T-cell (primary cell): ENCODE results near the gene IRAK1. TPM values are rescaled to one million over a fixed set of nuclear protein-coding genes. Genes with fewer than 3 reads are reported as not detected.

Source experiments
- ATAC-seq, 4 experiments: fragments of 200-7000 bp in 3 of 4; fragments of 150-1000 bp in 1 of 4; cut with Tn5 transposase; replicated peaks in 1 of 4; 1 replicate in 3 of 4; 2 replicates in 1 of 4; pipeline ENCODE4 v1.10.0; 2021; ENCODE audit warnings: moderate library complexity in 3 of 4, mild to moderate bottlenecking in 2 of 4, moderate number of reproducible peaks in 1 of 4
- CTCF ChIA-PET, 2 donors: fragments of 300-600 bp; sonication (Branson Sonifier 250); formaldehyde crosslinking; loops; one replicate each; lab custom pipeline; 2022; ENCODE audit warnings: antibody characterized with exemption in 2 of 2; lab: Charles Lee
- POLR2A ChIA-PET, 2 donors: fragments of 300-600 bp; sonication (Branson Sonifier 250); formaldehyde crosslinking; loops; one replicate each; lab custom pipeline; 2022; ENCODE audit warnings: antibody characterized with exemption in 2 of 2; lab: Charles Lee
- DNase-seq, 35 experiments: peaks; one replicate each; pipeline versions ENCODE4 v3.0.0 to v3.0.0-alpha.2; 2013 to 2023
- H3K27ac ChIP-seq: one replicate; pipeline ENCODE4 v1.5.1; 2013; ENCODE audit warnings: low read length
- H3K27me3 ChIP-seq, 2 experiments: replicated peaks in 1 of 2; 1 replicate in 1 of 2; 2 replicates in 1 of 2; pipeline versions ENCODE4 v1.6.1 to v1.7.0; 2013; ENCODE audit warnings: low read length in 1 of 2, mixed read lengths in 1 of 2; ENCODE audit not compliant: control insufficient read depth in 2 of 2, insufficient read depth in 2 of 2; ENCODE audit errors: extremely low read depth in 1 of 2
- H3K36me3 ChIP-seq, 2 donors: 1 replicate in 1 of 2; 2 replicates in 1 of 2; pipeline versions ENCODE4 v1.6.1 to v1.7.0; 2013; ENCODE audit warnings: low read length in 1 of 2; ENCODE audit not compliant: control insufficient read depth in 2 of 2, insufficient read depth in 1 of 2; ENCODE audit errors: extremely low read depth in 1 of 2
- H3K4me1 ChIP-seq, 2 experiments: 1 replicate in 1 of 2; 2 replicates in 1 of 2; pipeline versions ENCODE4 v1.6.1 to v1.7.0; 2013; ENCODE audit warnings: low read length in 2 of 2, mixed read lengths in 1 of 2; ENCODE audit not compliant: insufficient read depth in 2 of 2, control insufficient read depth in 1 of 2; ENCODE audit errors: extremely low read depth in 1 of 2
- H3K4me3 ChIP-seq, 2 donors: 1 replicate in 1 of 2; 2 replicates in 1 of 2; pipeline versions ENCODE4 v1.5.1 to v1.7.0; 2013; ENCODE audit warnings: mild to moderate bottlenecking in 2 of 2, low read length in 1 of 2, moderate library complexity in 1 of 2; ENCODE audit not compliant: control insufficient read depth in 1 of 2; ENCODE audit errors: extremely low read depth in 1 of 2
- H3K9me3 ChIP-seq: 2 replicates; pipeline ENCODE4 v1.7.0; 2013
- H3K27ac Mint-ChIP-seq, 2 donors: one replicate each; pipeline ENCODE4 v1.8.0; 2020 to 2021; ENCODE audit warnings: mild to moderate bottlenecking in 2 of 2, mixed read lengths in 2 of 2
- H3K27me3 Mint-ChIP-seq, 2 donors: one replicate each; pipeline ENCODE4 v1.8.0; 2021 to 2022; ENCODE audit warnings: mixed read lengths in 2 of 2
- H3K36me3 Mint-ChIP-seq: one replicate; pipeline ENCODE4 v1.8.0; 2021; ENCODE audit warnings: mixed read lengths
- H3K4me1 Mint-ChIP-seq, 3 donors: one replicate each; pipeline ENCODE4 v1.8.0; 2020 to 2022; ENCODE audit warnings: mixed read lengths in 3 of 3, mild to moderate bottlenecking in 1 of 3
- H3K4me3 Mint-ChIP-seq, 3 donors: one replicate each; pipeline ENCODE4 v1.8.0; 2020 to 2022; ENCODE audit warnings: mild to moderate bottlenecking in 3 of 3, mixed read lengths in 3 of 3, moderate library complexity in 3 of 3
- H3K9me3 Mint-ChIP-seq, 3 donors: one replicate each; pipeline ENCODE4 v1.8.0; 2020 to 2022; ENCODE audit warnings: mixed read lengths in 3 of 3
- WGBS: methylation state at CpG from one replicate; pipeline ENCODE4 v1.1.5; 2013; ENCODE audit warnings: missing lambda C conversion rate; ENCODE audit not compliant: insufficient coverage; 5-methylcytosine and 5-hydroxymethylcytosine counted together
- total RNA-seq, 35 experiments: library from RNA in 6 of 35; stranded (reverse) in 6 of 35; fragments of 120-200 nt in 1 of 35; gene quantifications; one replicate each; pipeline versions ENCODE4 v1.2.1 to v1.2.4 and lab custom pipeline; 2013 to 2026

Gene IRAK1
- total RNA-seq, 5 donors from 2014 or later (not counting 1 experiment from before 2014, with no cell fraction given) = 66.5 to 102 (median 85.0) TPM

- Mint-ChIP-seq H3K9me3 (no peaks in the 10 kb centered on the region), H3K4me1 (peaks cover 0 to 16% (median 10%) of the 10 kb centered on the region in 3 donors), H3K36me3 (peaks cover 6% of the 10 kb centered on the region), H3K27me3 (peaks cover 0 to 4% of the 10 kb centered on the region in 2 donors), H3K4me3 (no peak overlapping the region), H3K27ac (no peak overlapping the region)
- no peak for DNase-seq
- 92% methylated on average over 3 of the region's 21 CpGs for WGBS
- Histone ChIP-seq H3K36me3 (peaks cover 0 to 31% of the 10 kb centered on the region in 2 donors), H3K9me3 (no peaks in the 10 kb centered on the region), H3K27ac (no peak overlapping the region), H3K4me3 (no peak overlapping the region), H3K4me1 (no peaks in the 10 kb centered on the region), H3K27me3 (no peaks in the 10 kb centered on the region)
- CTCF ChIA-PET = interaction anchor here in 1 of 2 donors (0.6 to 0.8 kb wide), 2 partner anchors 11 to 13 kb away, joined by 3 to 9 read pairs; no protein-coding TSS in a partner anchor
- ATAC-seq = no peak
- POLR2A ChIA-PET = interaction anchor here in 1 of 2 donors (0.8 kb wide), 1 partner anchor 22 kb away, joined by 3 read pairs; no protein-coding TSS in a partner anchor
Observed at GRCh38 chrX:154026136-154027021, 6.7 kb upstream of the IRAK1 start.

GRCh38 chrX:154025230-154025629 is 5.5 kb upstream of the IRAK1 start:
- no peak for ATAC-seq
- Mint-ChIP-seq H3K4me3 (no peak overlapping the region), H3K27ac (no peak overlapping the region), H3K9me3 (no peaks in the 10 kb centered on the region), H3K27me3 (peaks cover 0 to 4% of the 10 kb centered on the region in 2 donors), H3K36me3 (peaks cover 6% of the 10 kb centered on the region), H3K4me1 (peaks cover 4 to 23% (median 15%) of the 10 kb centered on the region in 3 donors)
- no peaks in the 10 kb centered on the region for H3K27me3 ChIP-seq
- ChIA-PET POLR2A (no interaction called here), CTCF (no interaction called here)
- peaks cover 2 to 20% of the 10 kb centered on the region in 2 donors for H3K36me3 ChIP-seq
- no peak overlapping the region for H3K4me3 ChIP-seq
- H3K9me3 ChIP-seq = no peaks in the 10 kb centered on the region
- peaks cover 0 to 11% of the 10 kb centered on the region in 2 experiments for H3K4me1 ChIP-seq
- WGBS = 100% methylated on average over 3 of the region's 8 CpGs
- no peak for DNase-seq
- H3K27ac ChIP-seq = no peak overlapping the region

- 89% methylated on average over 3 of the region's 15 CpGs for WGBS
- Histone ChIP-seq H3K27me3 (no peaks in the 10 kb centered on the region), H3K9me3 (no peaks in the 10 kb centered on the region), H3K36me3 (peaks cover 2 to 11% of the 10 kb centered on the region in 2 donors), H3K4me1 (peaks cover 0 to 12% of the 10 kb centered on the region in 2 experiments), H3K27ac (no peak overlapping the region), H3K4me3 (no peak overlapping the region)
- H3K9me3 Mint-ChIP-seq = no peaks in the 10 kb centered on the region
- no peak overlapping the region for H3K4me3 Mint-ChIP-seq
- H3K4me1 Mint-ChIP-seq = peaks cover 5 to 24% (median 16%) of the 10 kb centered on the region in 3 donors
- no peak for ATAC-seq
- H3K27me3 Mint-ChIP-seq = peaks cover 0 to 4% of the 10 kb centered on the region in 2 donors
- H3K27ac Mint-ChIP-seq = no peak overlapping the region
- no peak for DNase-seq
- CTCF ChIA-PET = no interaction called here
- H3K36me3 Mint-ChIP-seq = peaks cover 6% of the 10 kb centered on the region
- POLR2A ChIA-PET = no interaction called here
Observed at GRCh38 chrX:154024271-154024670, 4.6 kb upstream of the IRAK1 start.

GRCh38 chrX:154023276-154024000 is 3.7 kb upstream of the IRAK1 start:
- no peak overlapping the region for H3K4me3 ChIP-seq
- H3K4me1 Mint-ChIP-seq = peaks cover 5 to 19% (median 17%) of the 10 kb centered on the region in 3 donors
- H3K36me3 ChIP-seq = peaks cover 2 to 11% of the 10 kb centered on the region in 2 donors
- peaks cover 3% of the 10 kb centered on the region for H3K36me3 Mint-ChIP-seq
- peaks cover 0 to 4% of the 10 kb centered on the region in 2 donors for H3K27me3 Mint-ChIP-seq
- no peaks in the 10 kb centered on the region for H3K27me3 ChIP-seq
- H3K27ac ChIP-seq = no peak overlapping the region
- WGBS = 92% methylated on average over 11 of the region's 27 CpGs
- H3K9me3 Mint-ChIP-seq = no peaks in the 10 kb centered on the region
- DNase-seq = no peak
- ChIA-PET POLR2A (no interaction called here), CTCF (no interaction called here)
- H3K4me1 ChIP-seq = peaks cover 0 to 19% of the 10 kb centered on the region in 2 experiments
- ATAC-seq = no peak
- no peak overlapping the region for H3K4me3 Mint-ChIP-seq
- H3K9me3 ChIP-seq = no peaks in the 10 kb centered on the region
- H3K27ac Mint-ChIP-seq = peak overlapping the region in 1 of 2 donors; percentile 71

- ChIA-PET CTCF (no interaction called here), POLR2A (no interaction called here)
Observed at GRCh38 chrX:154022108-154022507, 2.4 kb upstream of the IRAK1 start.

GRCh38 chrX:154021131-154021611 is 1.5 kb upstream of the IRAK1 start:
- H3K36me3 Mint-ChIP-seq = no peaks in the 10 kb centered on the region
- peaks cover 0 to 4% of the 10 kb centered on the region in 2 donors for H3K27me3 Mint-ChIP-seq
- no peak overlapping the region for H3K4me3 Mint-ChIP-seq
- H3K4me3 ChIP-seq = no peak overlapping the region
- H3K4me1 ChIP-seq = peaks cover 0 to 37% of the 10 kb centered on the region in 2 experiments
- H3K27ac Mint-ChIP-seq = no peak overlapping the region
- WGBS = 58% methylated on average over 6 of the region's 11 CpGs
- peaks cover 5 to 15% (median 15%) of the 10 kb centered on the region in 3 donors for H3K4me1 Mint-ChIP-seq
- no peaks in the 10 kb centered on the region for H3K9me3 ChIP-seq
- POLR2A ChIA-PET = interaction anchor here in 1 of 2 donors (0.5 kb wide), 1 partner anchor 69 kb away, joined by 3 read pairs; no protein-coding TSS in a partner anchor
- H3K27ac ChIP-seq = no peak overlapping the region
- CTCF ChIA-PET = no interaction called here
- DNase-seq (no peak), ATAC-seq (no peak)
- no peaks in the 10 kb centered on the region for H3K27me3 ChIP-seq
- H3K36me3 ChIP-seq = peaks cover 2 to 17% of the 10 kb centered on the region in 2 donors
- no peaks in the 10 kb centered on the region for H3K9me3 Mint-ChIP-seq

More at GRCh38 chrX:154022108-154022507, 2.4 kb upstream of the IRAK1 start:
- DNase-seq (no peak), ATAC-seq (no peak)
- no peaks in the 10 kb centered on the region for H3K27me3 ChIP-seq
- H3K36me3 ChIP-seq = peaks cover 2 to 11% of the 10 kb centered on the region in 2 donors
- H3K36me3 Mint-ChIP-seq = no peaks in the 10 kb centered on the region
- WGBS = no CpG with 5 or more reads among the region's 5 CpGs
- no peak overlapping the region for H3K27ac ChIP-seq
- H3K9me3 ChIP-seq = no peaks in the 10 kb centered on the region
- peak overlapping the region; percentile 36 to 39 for H3K27ac Mint-ChIP-seq
- no peak overlapping the region for H3K4me3 Mint-ChIP-seq
- no peak overlapping the region for H3K4me3 ChIP-seq
- H3K27me3 Mint-ChIP-seq = peaks cover 0 to 4% of the 10 kb centered on the region in 2 donors
- H3K9me3 Mint-ChIP-seq = no peaks in the 10 kb centered on the region
- H3K4me1 ChIP-seq = peaks cover 0 to 29% of the 10 kb centered on the region in 2 experiments
- peaks cover 5 to 15% (median 15%) of the 10 kb centered on the region in 3 donors for H3K4me1 Mint-ChIP-seq
